ENCODE measurements around the gene CNIH2. TPM values are rescaled to one million over a fixed set of nuclear protein-coding genes. Genes with fewer than 3 reads are reported as not detected.
"Not testable (repeated sequence)": the region's sequence is repeated elsewhere in the genome, so short reads cannot be mapped to it uniquely, and the experiment has no call there.

Gene CNIH2
- total and polyA plus RNA-seq, 7 experiments from 2014 or later = 1.3 to 12.3 (median 2.9) TPM; not detected in 2

- POLR2A ChIA-PET = interaction anchor here (0.6 to 2.9 kb wide), 17 partner anchors 9 to 894 kb away, joined by 3 to 26 read pairs (median 4); partner anchors contain the start of genes B4GAT1, BRMS1, MUS81 and SLC29A2
- peaks cover 0 to 5% (median 0%) of the 10 kb centered on the region in 11 donors for H3K9me3 Mint-ChIP-seq
- H3K36me3 ChIP-seq (ENCODE audit: control insufficient read depth in 2 of 3, insufficient read depth in 3 of 3, low read length in 3 of 3) = no peaks in the 10 kb centered on the region
- peak overlapping the region; percentile 88 to 100 (median 99) for H3K27ac Mint-ChIP-seq
- peaks cover 32 to 60% of the 10 kb centered on the region in 2 donors for H3K4me1 ChIP-seq (ENCODE audit: control insufficient read depth in 2 of 2, insufficient read depth in 2 of 2, low read length in 2 of 2)
- H3K4me1 Mint-ChIP-seq = peaks cover 39 to 78% (median 63%) of the 10 kb centered on the region in 7 donors
- H3K27ac ChIP-seq (ENCODE audit: low read depth, low read length) = peak overlapping the region; percentile 99
- H3K9me3 ChIP-seq (ENCODE audit: control insufficient read depth in 2 of 3, low read length in 3 of 3) = no peaks in the 10 kb centered on the region
- DNase-seq = peak in 7 of 9 donors; percentile 79 to 96 (median 86)
- H3K36me3 Mint-ChIP-seq = peaks cover 0 to 12% (median 0%) of the 10 kb centered on the region in 5 donors
- peak overlapping the region; percentile 45 to 89 (median 83) for H3K4me3 Mint-ChIP-seq
- H3K27me3 ChIP-seq (ENCODE audit: control insufficient read depth in 2 of 2, insufficient read depth in 2 of 2, low read length in 2 of 2) = no peaks in the 10 kb centered on the region
- CTCF ChIA-PET = interaction anchor here (1.0 to 2.1 kb wide), 3 partner anchors 9 to 69 kb away, joined by 3 to 14 read pairs (median 4); no protein-coding TSS in a partner anchor
- H3K27me3 Mint-ChIP-seq = peaks cover 0 to 9% (median 0%) of the 10 kb centered on the region in 5 donors
- peak overlapping the region; percentile 54 for H3K4me3 ChIP-seq (ENCODE audit: low read length)
- intact Hi-C loops (cut with micrococcal nuclease) = loop anchor here in 1 of 2 donors (1.0 to 5.0 kb wide), 3 partner anchors 10 to 1189 kb away; partner anchors contain the start of genes BRMS1, CDK2AP2 and PITPNM1
- peak; percentile 93 for ATAC-seq
Observed at GRCh38 chr11:66317723-66318599, 40.0 kb downstream of the CNIH2 start.

DNA sequence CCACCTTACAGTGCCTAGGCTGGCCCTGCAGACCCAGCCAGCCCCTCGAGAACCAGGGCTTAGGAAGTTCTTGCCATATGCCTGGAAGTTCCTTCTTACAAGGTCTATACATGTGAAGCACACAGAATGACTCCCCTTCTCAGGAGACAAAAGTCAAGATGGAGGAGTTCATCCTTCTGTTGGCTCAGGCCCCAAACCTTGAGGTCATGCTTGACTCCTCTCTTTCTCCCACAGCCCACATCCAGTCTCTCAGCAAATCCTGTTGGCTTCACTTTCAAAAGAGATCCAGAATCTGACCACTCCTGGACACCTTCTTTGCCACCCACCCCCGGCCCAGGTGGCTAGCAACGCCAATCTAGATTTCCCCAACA lies 40.6 kb downstream of the CNIH2 start:
- peaks cover 0 to 7% (median 0%) of the 10 kb centered on the region in 11 donors for H3K9me3 Mint-ChIP-seq
- Histone ChIP-seq H3K27me3 (ENCODE audit: control insufficient read depth in 2 of 2, insufficient read depth in 2 of 2, low read length in 2 of 2) (no peaks in the 10 kb centered on the region), H3K4me1 (ENCODE audit: control insufficient read depth in 2 of 2, insufficient read depth in 2 of 2, low read length in 2 of 2) (peaks cover 27 to 54% of the 10 kb centered on the region in 2 donors), H3K4me3 (ENCODE audit: low read length) (peak overlapping the region; percentile 31), H3K27ac (ENCODE audit: low read depth, low read length) (peak overlapping the region; percentile 99), H3K36me3 (ENCODE audit: control insufficient read depth in 2 of 3, insufficient read depth in 3 of 3, low read length in 3 of 3) (no peaks in the 10 kb centered on the region), H3K9me3 (ENCODE audit: control insufficient read depth in 2 of 3, low read length in 3 of 3) (no peaks in the 10 kb centered on the region)
- ATAC-seq (no peak), DNase-seq (no peak)
- ChIA-PET POLR2A (interaction anchor here (0.6 to 2.9 kb wide), 9 partner anchors 8 to 817 kb away, joined by 3 to 26 read pairs (median 4); partner anchors contain the start of genes BRMS1, MUS81, SLC29A2 and YIF1A), CTCF (interaction anchor here (0.6 to 2.1 kb wide), 3 partner anchors 8 to 1618 kb away, joined by 3 to 14 read pairs (median 3); no protein-coding TSS in a partner anchor)
- peaks cover 0 to 12% (median 0%) of the 10 kb centered on the region in 5 donors for H3K36me3 Mint-ChIP-seq
- H3K4me1 Mint-ChIP-seq = peaks cover 39 to 82% (median 68%) of the 10 kb centered on the region in 7 donors
- intact Hi-C loops (cut with micrococcal nuclease) = loop anchor here in 1 of 2 donors (1.0 to 5.0 kb wide), 2 partner anchors 10 to 1189 kb away; partner anchors contain the start of genes CDK2AP2 and PITPNM1
- peak overlapping the region; percentile 88 to 100 (median 99) for H3K27ac Mint-ChIP-seq
- peaks cover 0 to 9% (median 0%) of the 10 kb centered on the region in 5 donors for H3K27me3 Mint-ChIP-seq
- peak overlapping the region; percentile 45 to 89 (median 83) for H3K4me3 Mint-ChIP-seq

GRCh38 chr11:66320289-66320688 lies 42.3 kb downstream of the CNIH2 start:
- Mint-ChIP-seq H3K27ac (peak overlapping the region in 8 of 9 donors; percentile 65 to 100 (median 99)), H3K4me1 (peaks cover 33 to 79% (median 70%) of the 10 kb centered on the region in 7 donors)
- CTCF ChIA-PET = interaction anchor here (0.8 kb wide), 1 partner anchor 9 kb away, joined by 3 read pairs; no protein-coding TSS in a partner anchor

GRCh38 chr11:66320748-66321147 lies 42.8 kb downstream of the CNIH2 start:
- intact Hi-C loops (cut with micrococcal nuclease); H3K27me3 Mint-ChIP-seq; H3K27me3 ChIP-seq (ENCODE audit: control insufficient read depth in 2 of 2, insufficient read depth in 2 of 2, low read length in 2 of 2); H3K27ac ChIP-seq (ENCODE audit: low read depth, low read length); H3K36me3 ChIP-seq (ENCODE audit: control insufficient read depth in 2 of 3, insufficient read depth in 3 of 3, low read length in 3 of 3); H3K9me3 ChIP-seq (ENCODE audit: control insufficient read depth in 2 of 3, low read length in 3 of 3); H3K4me3 Mint-ChIP-seq; DNase-seq; CTCF ChIA-PET; H3K9me3 Mint-ChIP-seq; ATAC-seq; H3K4me3 ChIP-seq (ENCODE audit: low read length): not testable (repeated sequence)
- H3K4me1 ChIP-seq (ENCODE audit: control insufficient read depth in 2 of 2, insufficient read depth in 2 of 2, low read length in 2 of 2) = peaks cover 23 to 41% of the 10 kb centered on the region in 2 donors
- Mint-ChIP-seq H3K36me3 (peaks cover 0 to 12% (median 0%) of the 10 kb centered on the region in 5 donors), H3K4me1 (peaks cover 31 to 79% (median 69%) of the 10 kb centered on the region in 7 donors), H3K27ac (peak overlapping the region in 4 of 9 donors; percentile 67 to 100 (median 98))
- POLR2A ChIA-PET = interaction anchor here (0.6 kb wide), 1 partner anchor 66 kb away, joined by 3 read pairs; no protein-coding TSS in a partner anchor

More at GRCh38 chr11:66320289-66320688, 42.3 kb downstream of the CNIH2 start:
- H3K4me3 ChIP-seq (ENCODE audit: low read length); DNase-seq; H3K27me3 Mint-ChIP-seq; H3K9me3 Mint-ChIP-seq; intact Hi-C loops (cut with micrococcal nuclease); H3K27ac ChIP-seq (ENCODE audit: low read depth, low read length); H3K36me3 ChIP-seq (ENCODE audit: control insufficient read depth in 2 of 3, insufficient read depth in 3 of 3, low read length in 3 of 3); H3K27me3 ChIP-seq (ENCODE audit: control insufficient read depth in 2 of 2, insufficient read depth in 2 of 2, low read length in 2 of 2); H3K9me3 ChIP-seq (ENCODE audit: control insufficient read depth in 2 of 3, low read length in 3 of 3); ATAC-seq: not testable (repeated sequence)
- peaks cover 23 to 41% of the 10 kb centered on the region in 2 donors for H3K4me1 ChIP-seq (ENCODE audit: control insufficient read depth in 2 of 2, insufficient read depth in 2 of 2, low read length in 2 of 2)
- peaks cover 0 to 12% (median 0%) of the 10 kb centered on the region in 5 donors for H3K36me3 Mint-ChIP-seq
- POLR2A ChIA-PET = interaction anchor here (0.6 kb wide), 1 partner anchor 66 kb away, joined by 3 read pairs; no protein-coding TSS in a partner anchor
- peak overlapping the region in 4 of 10 donors; percentile 12 to 83 (median 52) for H3K4me3 Mint-ChIP-seq

DNA sequence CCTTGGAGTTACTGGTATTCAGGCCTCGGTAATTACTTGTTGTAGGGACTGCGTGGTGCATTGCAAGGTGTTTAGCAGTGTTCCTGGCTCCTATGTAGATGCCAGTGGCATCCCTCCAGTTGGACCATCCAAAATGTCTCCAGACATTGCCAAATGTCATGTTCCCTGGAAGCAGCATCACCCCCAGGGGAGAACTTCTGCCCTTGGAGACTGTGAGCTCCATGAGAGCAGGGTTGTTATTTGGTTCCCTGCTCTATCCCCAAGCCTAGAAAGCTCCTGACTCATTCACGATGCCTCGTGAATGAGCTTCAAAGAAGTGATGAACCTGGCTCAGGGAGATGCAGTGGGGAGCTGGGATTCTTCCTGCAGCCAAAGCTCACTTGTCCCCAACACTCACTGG lies 43.6 kb downstream of the CNIH2 start:
- POLR2A ChIA-PET = interaction anchor here (1.1 to 1.5 kb wide), 2 partner anchors 9 to 23 kb away, joined by 5 to 23 read pairs; partner anchors contain the start of gene BRMS1
- Mint-ChIP-seq H3K4me3 (peak overlapping the region in 1 of 10 donors; percentile 16), H3K4me1 (peaks cover 34 to 81% (median 70%) of the 10 kb centered on the region in 7 donors), H3K27ac (peak overlapping the region in 6 of 9 donors; percentile 43 to 90 (median 86)), H3K9me3 (peaks cover 0 to 9% (median 0%) of the 10 kb centered on the region in 11 donors), H3K36me3 (peaks cover 0 to 12% (median 0%) of the 10 kb centered on the region in 5 donors), H3K27me3 (peaks cover 0 to 9% (median 0%) of the 10 kb centered on the region in 5 donors)
- CTCF ChIA-PET = interaction anchor here (1.9 kb wide), 1 partner anchor 9 kb away, joined by 13 read pairs; no protein-coding TSS in a partner anchor
- H3K27me3 ChIP-seq (ENCODE audit: control insufficient read depth in 2 of 2, insufficient read depth in 2 of 2, low read length in 2 of 2) = no peaks in the 10 kb centered on the region
- ATAC-seq = no peak
- H3K4me3 ChIP-seq (ENCODE audit: low read length) = no peak overlapping the region
- intact Hi-C loops (cut with micrococcal nuclease) = no loop called here
- H3K9me3 ChIP-seq (ENCODE audit: control insufficient read depth in 2 of 3, low read length in 3 of 3) = no peaks in the 10 kb centered on the region
- no peak for DNase-seq
- no peaks in the 10 kb centered on the region for H3K36me3 ChIP-seq (ENCODE audit: control insufficient read depth in 2 of 3, insufficient read depth in 3 of 3, low read length in 3 of 3)
- H3K27ac ChIP-seq (ENCODE audit: low read depth, low read length) = peak overlapping the region; percentile 37
- peaks cover 25 to 48% of the 10 kb centered on the region in 2 donors for H3K4me1 ChIP-seq (ENCODE audit: control insufficient read depth in 2 of 2, insufficient read depth in 2 of 2, low read length in 2 of 2)

Data from naive thymus-derived CD4-positive, alpha-beta T cell (primary cell).